Neural crest cell (in vitro differentiated cells): ENCODE results near the gene GPRC5C. TPM values are rescaled to one million over a fixed set of nuclear protein-coding genes. Genes with fewer than 3 reads are reported as not detected.
A peak's percentile ranks its signal among the peaks of the same experiment; 100 is the strongest.

Experiments used
- DNase-seq: peaks from one replicate; pipeline ENCODE4 v3.0.0; 2021; ENCODE audit warnings: low read depth, mixed read lengths, low spot score
- H3K27ac Mint-ChIP-seq: one replicate; pipeline ENCODE4 v1.8.0; 2021; ENCODE audit warnings: mild to moderate bottlenecking, mixed read lengths; ENCODE audit not compliant: unreplicated experiment
- H3K27me3 Mint-ChIP-seq: 2 replicates; pipeline ENCODE4 v1.8.0; 2021; ENCODE audit warnings: low read depth, mild to moderate bottlenecking, mixed read lengths
- H3K36me3 Mint-ChIP-seq: 2 replicates; pipeline ENCODE4 v1.8.0; 2021; ENCODE audit warnings: low read depth, mild to moderate bottlenecking, mixed read lengths
- H3K4me1 Mint-ChIP-seq: 2 replicates; pipeline ENCODE4 v1.8.0; 2021; ENCODE audit warnings: mixed read lengths
- H3K4me3 Mint-ChIP-seq: one replicate; pipeline ENCODE4 v1.8.0; 2021; ENCODE audit warnings: mild to moderate bottlenecking, mixed read lengths
- H3K9me3 Mint-ChIP-seq: 2 replicates; pipeline ENCODE4 v1.8.0; 2021; ENCODE audit warnings: mixed read lengths
- CTCF ChIP-seq: fragments of 200-600 bp; sonication (generic); conservative IDR thresholded peaks from 2 replicates; pipeline ENCODE4 v1.5.0; 2021; ENCODE audit warnings: antibody characterized with exemption, mild to moderate bottlenecking
- total RNA-seq: library from RNA; stranded (reverse); gene quantifications from 2 replicates; pipeline ENCODE4 v1.2.1, GENCODE V29; 2021

Gene GPRC5C
- total RNA-seq, 1 donor from 2014 or later, result 4.6 TPM

GRCh38 chr17:74426551-74427047 lies 5.3 kb upstream of the GPRC5C start:
- Mint-ChIP-seq H3K27me3 (peaks cover 40% of the 10 kb centered on the region), H3K27ac (no peak overlapping the region), H3K36me3 (no peaks in the 10 kb centered on the region), H3K9me3 (no peaks in the 10 kb centered on the region), H3K4me3 (no peak overlapping the region), H3K4me1 (peaks cover 22% of the 10 kb centered on the region)
- DNase-seq, result no peak
- no peak for TF ChIP-seq CTCF

- H3K9me3 Mint-ChIP-seq, result no peaks in the 10 kb centered on the region
- H3K27me3 Mint-ChIP-seq, result peaks cover 45% of the 10 kb centered on the region
- H3K27ac Mint-ChIP-seq, result no peak overlapping the region
- TF ChIP-seq CTCF, result no peak
- H3K4me3 Mint-ChIP-seq, result no peak overlapping the region
- H3K36me3 Mint-ChIP-seq, result no peaks in the 10 kb centered on the region
- DNase-seq, result no peak
- H3K4me1 Mint-ChIP-seq, result peaks cover 23% of the 10 kb centered on the region
Measured at GRCh38 chr17:74427048-74427762, 4.7 kb upstream of the GPRC5C start.

- H3K36me3 Mint-ChIP-seq, result no peaks in the 10 kb centered on the region
- DNase-seq, result no peak
- peaks cover 23% of the 10 kb centered on the region for H3K4me1 Mint-ChIP-seq
- H3K4me3 Mint-ChIP-seq, result no peak overlapping the region
- TF ChIP-seq CTCF, result no peak
- no peak overlapping the region for H3K27ac Mint-ChIP-seq
- peaks cover 47% of the 10 kb centered on the region for H3K27me3 Mint-ChIP-seq
- H3K9me3 Mint-ChIP-seq, result no peaks in the 10 kb centered on the region
Measured at GRCh38 chr17:74427763-74428153, 4.1 kb upstream of the GPRC5C start.

- H3K36me3 Mint-ChIP-seq, result peaks cover 3% of the 10 kb centered on the region
- TF ChIP-seq CTCF, result no peak
- peak overlapping the region; percentile 86 for H3K4me3 Mint-ChIP-seq
- peaks cover 30% of the 10 kb centered on the region for H3K4me1 Mint-ChIP-seq
- H3K27ac Mint-ChIP-seq, result no peak overlapping the region
- DNase-seq, result no peak
- peaks cover 60% of the 10 kb centered on the region for H3K27me3 Mint-ChIP-seq
- H3K9me3 Mint-ChIP-seq, result no peaks in the 10 kb centered on the region
Measured at GRCh38 chr17:74429604-74430384, 2.1 kb upstream of the GPRC5C start.

GRCh38 chr17:74430385-74430705 lies 1.5 kb upstream of the GPRC5C start:
- no peak overlapping the region for H3K27ac Mint-ChIP-seq
- DNase-seq, result no peak
- H3K4me3 Mint-ChIP-seq, result peak overlapping the region; percentile 86
- peaks cover 30% of the 10 kb centered on the region for H3K4me1 Mint-ChIP-seq
- H3K27me3 Mint-ChIP-seq, result peaks cover 63% of the 10 kb centered on the region
- H3K9me3 Mint-ChIP-seq, result no peaks in the 10 kb centered on the region
- peaks cover 3% of the 10 kb centered on the region for H3K36me3 Mint-ChIP-seq
- no peak for TF ChIP-seq CTCF
